Keratinocyte (primary cell): ENCODE measurements around the gene MELK. TPM values are rescaled to one million over a fixed set of nuclear protein-coding genes. Genes with fewer than 3 reads are reported as not detected.

Experiments
- DNase-seq: peaks from one replicate; pipeline ENCODE4 v3.0.0-alpha.2; 2011; ENCODE audit warnings: low read depth, missing footprints, low spot score
- FAIRE-seq: peaks from 2 replicates; lab custom pipeline; 2011; peaks lifted over from hg19 to GRCh38; lab: Jason Lieb, UNC
- H2AFZ ChIP-seq: 2 replicates; pipeline ENCODE4 v1.6.0; 2012; ENCODE audit warnings: low read length, control low read depth, inconsistent platforms; ENCODE audit not compliant: control insufficient read depth
- H3K27ac ChIP-seq: 2 replicates; pipeline ENCODE4 v1.5.1; 2011; ENCODE audit warnings: low read length; ENCODE audit not compliant: control insufficient read depth, insufficient read depth
- H3K27me3 ChIP-seq: 3 replicates; pipeline ENCODE4 v1.6.0; 2011; ENCODE audit warnings: low read length; ENCODE audit not compliant: control insufficient read depth, insufficient read depth; ENCODE audit errors: extremely low read depth
- H3K36me3 ChIP-seq, 2 experiments: 2 replicates in 1 of 2; 3 replicates in 1 of 2; pipeline ENCODE4 v1.5.1; 2011; ENCODE audit warnings: low read length in 2 of 2, mild to moderate bottlenecking in 1 of 2; ENCODE audit not compliant: control insufficient read depth in 2 of 2, insufficient read depth in 2 of 2; ENCODE audit errors: extremely low read depth in 1 of 2
- H3K4me1 ChIP-seq: 3 replicates; pipeline ENCODE4 v1.5.1; 2011; ENCODE audit warnings: low read length; ENCODE audit not compliant: control insufficient read depth, insufficient read depth; ENCODE audit errors: extremely low read depth
- H3K4me2 ChIP-seq: 3 replicates; pipeline ENCODE4 v1.6.0; 2011; ENCODE audit warnings: low read depth, low read length; ENCODE audit not compliant: control insufficient read depth, insufficient read depth; ENCODE audit errors: extremely low read depth
- H3K4me3 ChIP-seq, 3 experiments: fragments of 200-600 bp in 1 of 3; sonication (generic) in 1 of 3; 2 replicates in 2 of 3; 3 replicates in 1 of 3; pipeline ENCODE4 v1.5.1; 2011 to 2016; ENCODE audit warnings: low read length in 3 of 3, mild to moderate bottlenecking in 3 of 3, control low read depth in 2 of 3, inconsistent platforms in 1 of 3, low read depth in 1 of 3, mixed read lengths in 1 of 3, mixed run types in 1 of 3, moderate library complexity in 1 of 3; ENCODE audit not compliant: control insufficient read depth in 2 of 3, insufficient read depth in 2 of 3; ENCODE audit errors: extremely low read depth in 1 of 3
- H3K79me2 ChIP-seq: 2 replicates; pipeline ENCODE4 v1.6.0; 2012; ENCODE audit warnings: low read length; ENCODE audit not compliant: control insufficient read depth, insufficient read depth
- H3K9ac ChIP-seq: 3 replicates; pipeline ENCODE4 v1.6.0; 2011; ENCODE audit warnings: low read length; ENCODE audit not compliant: control insufficient read depth, insufficient read depth; ENCODE audit errors: extremely low read depth
- H3K9me1 ChIP-seq: 3 replicates; pipeline ENCODE4 v1.6.0; 2011; ENCODE audit warnings: low read length; ENCODE audit not compliant: control insufficient read depth, insufficient read depth; ENCODE audit errors: extremely low read depth
- H3K9me3 ChIP-seq: 2 replicates; pipeline ENCODE4 v1.5.1; 2012; ENCODE audit warnings: low read depth, low read length; ENCODE audit not compliant: control insufficient read depth
- H4K20me1 ChIP-seq: 3 replicates; pipeline ENCODE4 v1.6.0; 2011; ENCODE audit warnings: low read length; ENCODE audit not compliant: control insufficient read depth, insufficient read depth; ENCODE audit errors: extremely low read depth
- CTCF ChIP-seq, 3 experiments: IDR thresholded peaks in 1 of 3; conservative IDR thresholded peaks in 1 of 3; optimal IDR thresholded peaks in 1 of 3; 2 replicates in 2 of 3; 3 replicates in 1 of 3; pipeline versions ENCODE3 to v1.5.1; 2011; ENCODE audit warnings: low read length in 3 of 3, mild to moderate bottlenecking in 3 of 3, moderate library complexity in 2 of 3, control low read depth in 1 of 3, inconsistent platforms in 1 of 3; ENCODE audit not compliant: insufficient read depth in 2 of 3; ENCODE audit errors: extremely low read depth in 1 of 3
- EZH2 ChIP-seq: IDR thresholded peaks from one replicate; pipeline ENCODE4 v1.6.1; 2012; ENCODE audit warnings: inconsistent platforms, mild to moderate bottlenecking, low read length, moderate library complexity
- dilution Hi-C: fragments of 300-500 bp; cut with MboI; formaldehyde crosslinking; loops from one replicate; pipeline ENCODE4 v1.7.0; 2020; ENCODE audit warnings: low sequenced_read_pairs; ENCODE audit not compliant: extremely low pct_ligation_motif_present
- polyA plus RNA-seq, 5 experiments: library from polyadenylated mRNA; depleted of rRNA in 3 of 5; stranded (reverse) in 3 of 5; stranded (forward) in 1 of 5; unstranded in 1 of 5; fragments of >200 nt; gene quantifications; 1 replicate in 1 of 5; 2 replicates in 3 of 5; 3 replicates in 1 of 5; pipeline versions ENCODE4 v1.2.1 to v1.2.3, GENCODE V29; 2011 to 2012; ENCODE audit warnings: missing spikeins in 2 of 5, low read depth in 1 of 5, low replicate concordance in 1 of 5

MELK gene
- polyA plus RNA-seq, 1 donor (not counting 4 experiments of a cell fraction or from before 2014, with no cell fraction given) = 45.3 TPM

GRCh38 chr9:36720043-36720442 lies 147.3 kb downstream of the MELK start:
- no peaks in the 10 kb centered on the region for H3K4me1 ChIP-seq
- H3K4me2 ChIP-seq = no peak overlapping the region
- H3K4me3 ChIP-seq = no peak overlapping the region
- dilution Hi-C loops = no loop called here
- no peak overlapping the region for H3K9ac ChIP-seq
- no peaks in the 10 kb centered on the region for H3K36me3 ChIP-seq
- TF ChIP-seq EZH2 = no peak
- no peak overlapping the region for H2AFZ ChIP-seq
- H4K20me1 ChIP-seq = no peaks in the 10 kb centered on the region
- H3K79me2 ChIP-seq = no peaks in the 10 kb centered on the region
- no peaks in the 10 kb centered on the region for H3K9me3 ChIP-seq
- no peaks in the 10 kb centered on the region for H3K9me1 ChIP-seq
- H3K27me3 ChIP-seq = peaks cover 3% of the 10 kb centered on the region
- FAIRE-seq (no peak), DNase-seq (no peak)
- no peak overlapping the region for H3K27ac ChIP-seq

GRCh38 chr9:36721846-36722588 lies 149.3 kb downstream of the MELK start:
- DNase-seq (no peak), FAIRE-seq (no peak)
- Histone ChIP-seq H3K79me2 (no peaks in the 10 kb centered on the region), H3K9ac (no peak overlapping the region), H2AFZ (no peak overlapping the region), H3K9me1 (no peaks in the 10 kb centered on the region), H3K4me2 (no peak overlapping the region), H4K20me1 (no peaks in the 10 kb centered on the region), H3K27ac (no peak overlapping the region), H3K27me3 (peaks cover 3% of the 10 kb centered on the region), H3K9me3 (no peaks in the 10 kb centered on the region), H3K36me3 (no peaks in the 10 kb centered on the region), H3K4me3 (no peak overlapping the region), H3K4me1 (no peaks in the 10 kb centered on the region)
- no peak for TF ChIP-seq CTCF (optimal IDR thresholded peaks at IDR 0.05 in 1 of 3, IDR thresholded peaks at IDR 0.05 in 1 of 3, conservative IDR thresholded peaks at IDR 0.05 in 1 of 3; ENCODE audit: extremely low read depth in 1 of 3, insufficient read depth in 2 of 3, low read length in 3 of 3)
- no peak for TF ChIP-seq EZH2
- dilution Hi-C loops = no loop called here
